IMR-90 (cell line): ENCODE data around the gene NPBWR2. TPM values are rescaled to one million over a fixed set of nuclear protein-coding genes. Genes with fewer than 3 reads are reported as not detected.

Experiments
- ATAC-seq: fragments of 200-7000 bp; cut with Tn5 transposase; 2 replicates; pipeline ENCODE4 v1.9.1; 2020; ENCODE audit warnings: low read depth, mild to moderate bottlenecking, moderate library complexity
- BruUV-seq: library from RNA; stranded (reverse); fragments of 400-500 nt; replicated peaks from 2 replicates; lab custom pipeline; 2021; lab: Mats Ljungman, UMichigan
- CTCF ChIA-PET: fragments of 300-600 bp; formaldehyde crosslinking; extraction: SDS; loops from one replicate; lab custom pipeline; 2021; ENCODE audit warnings: antibody characterized with exemption; lab: Yijun Ruan, JAX
- POLR2A ChIA-PET: fragments of 300-600 bp; sonication (Branson Sonifier 250); formaldehyde crosslinking; loops from one replicate; lab custom pipeline; 2022; ENCODE audit warnings: antibody characterized with exemption; ENCODE audit not compliant: unreplicated experiment; lab: Charles Lee
- DNase-seq: peaks from one replicate; pipeline ENCODE4 v3.0.0; 2013
- H2AFZ ChIP-seq: replicated peaks from 2 replicates; pipeline ENCODE3; 2013; ENCODE audit warnings: low read length, mild to moderate bottlenecking; ENCODE audit not compliant: poor library complexity
- H2AK5ac ChIP-seq: 2 replicates; pipeline ENCODE4 v1.6.1; 2013; ENCODE audit warnings: low read depth, low read length, inconsistent platforms
- H2AK9ac ChIP-seq: replicated peaks from 2 replicates; pipeline ENCODE3; 2013; ENCODE audit warnings: mild to moderate bottlenecking, low read depth, low read length, moderate library complexity; ENCODE audit not compliant: poor library complexity
- H2BK120ac ChIP-seq: 2 replicates; pipeline ENCODE4 v1.6.1; 2013; ENCODE audit warnings: low read depth, low read length, inconsistent platforms
- H2BK15ac ChIP-seq: 3 replicates; pipeline ENCODE4 v1.6.1; 2013; ENCODE audit warnings: low read depth, low read length, inconsistent platforms
- H2BK20ac ChIP-seq: 2 replicates; pipeline ENCODE4 v1.6.1; 2013; ENCODE audit warnings: low read depth, mild to moderate bottlenecking, inconsistent platforms, low read length, moderate library complexity
- H2BK5ac ChIP-seq: 2 replicates; pipeline ENCODE4 v1.6.1; 2013; ENCODE audit warnings: mild to moderate bottlenecking, low read depth, low read length, inconsistent platforms; ENCODE audit not compliant: poor library complexity, severe bottlenecking
- H3K14ac ChIP-seq: replicated peaks from 2 replicates; pipeline ENCODE4 v1.6.1; 2013; ENCODE audit warnings: low read depth, low read length, inconsistent platforms
- H3K18ac ChIP-seq: 2 replicates; pipeline ENCODE4 v1.6.1; 2013; ENCODE audit warnings: low read depth, low read length, control low read depth
- H3K23ac ChIP-seq: 2 replicates; pipeline ENCODE4 v1.6.1; 2013; ENCODE audit warnings: low read depth, low read length, inconsistent platforms
- H3K27ac ChIP-seq: 2 replicates; pipeline ENCODE4 v1.5.1; 2013; ENCODE audit warnings: mild to moderate bottlenecking, control low read depth, low read length; ENCODE audit not compliant: insufficient read depth
- H3K27me3 ChIP-seq: 2 replicates; pipeline ENCODE4 v1.6.1; 2013; ENCODE audit warnings: low read length; ENCODE audit not compliant: control insufficient read depth, insufficient read depth
- H3K36me3 ChIP-seq: 2 replicates; pipeline ENCODE4 v1.6.1; 2013; ENCODE audit warnings: low read length, mixed read lengths; ENCODE audit not compliant: control insufficient read depth, insufficient read depth
- H3K4ac ChIP-seq: 2 replicates; pipeline ENCODE4 v1.6.1; 2013; ENCODE audit warnings: low read depth, low read length, inconsistent platforms
- H3K4me1 ChIP-seq: 2 replicates; pipeline ENCODE4 v1.6.1; 2013; ENCODE audit warnings: low read length, mixed read lengths; ENCODE audit not compliant: control insufficient read depth, insufficient read depth
- H3K4me2 ChIP-seq: 2 replicates; pipeline ENCODE4 v1.6.1; 2013; ENCODE audit warnings: low read depth, mild to moderate bottlenecking, control low read depth, low read length, moderate library complexity
- H3K4me3 ChIP-seq: 2 replicates; pipeline ENCODE4 v1.5.1; 2013; ENCODE audit warnings: low read depth, mild to moderate bottlenecking, control low read depth, low read length, moderate library complexity; ENCODE audit not compliant: insufficient read depth
- H3K56ac ChIP-seq: 2 replicates; pipeline ENCODE4 v1.6.1; 2013; ENCODE audit warnings: low read length, inconsistent platforms; ENCODE audit not compliant: insufficient read depth; ENCODE audit errors: extremely low read depth
- H3K79me1 ChIP-seq, 2 experiments: 2 replicates each; pipeline ENCODE4 v1.6.1; 2013; ENCODE audit warnings: low read length in 2 of 2, inconsistent platforms in 1 of 2, low read depth in 1 of 2
- H3K9ac ChIP-seq: 2 replicates; pipeline ENCODE4 v1.6.1; 2013; ENCODE audit warnings: low read depth, low read length, control low read depth
- H3K9me1 ChIP-seq: 2 replicates; pipeline ENCODE4 v1.6.1; 2013; ENCODE audit warnings: low read length, inconsistent platforms; ENCODE audit not compliant: insufficient read depth
- H3K9me3 ChIP-seq: 2 replicates; pipeline ENCODE4 v1.6.1; 2013; ENCODE audit warnings: low read length; ENCODE audit not compliant: control insufficient read depth, insufficient read depth
- H4K20me1 ChIP-seq: 2 replicates; pipeline ENCODE4 v1.6.1; 2013; ENCODE audit warnings: low read length, inconsistent platforms; ENCODE audit not compliant: insufficient read depth
- H4K5ac ChIP-seq: 2 replicates; pipeline ENCODE4 v1.6.1; 2013; ENCODE audit warnings: mild to moderate bottlenecking, low read depth, low read length, control low read depth
- H4K8ac ChIP-seq, 2 experiments: 2 replicates each; pipeline ENCODE4 v1.6.1; 2013; ENCODE audit warnings: low read depth in 2 of 2, low read length in 2 of 2, control low read depth in 1 of 2, inconsistent platforms in 1 of 2
- H4K91ac ChIP-seq: 2 replicates; pipeline ENCODE4 v1.6.1; 2013; ENCODE audit warnings: low read depth, low read length, inconsistent platforms; ENCODE audit not compliant: insufficient read depth
- BHLHE40 ChIP-seq: fragments of 150-350 bp; IDR thresholded peaks from 2 replicates; pipeline ENCODE4 v1.6.1; 2016; ENCODE audit warnings: mild to moderate bottlenecking, low read depth, low read length
- CEBPB ChIP-seq: IDR thresholded peaks from 2 replicates; pipeline ENCODE4 v1.6.1; 2012; ENCODE audit warnings: low read depth, low read length, improper control_type of control experiment
- CHD1 ChIP-seq: IDR thresholded peaks from 2 replicates; pipeline ENCODE4 v1.6.1; 2012; ENCODE audit warnings: low read depth, low read length, improper control_type of control experiment
- CTCF ChIP-seq: conservative IDR thresholded peaks from 2 replicates; pipeline ENCODE4 v1.5.1; 2012; ENCODE audit warnings: mild to moderate bottlenecking, low read depth, low read length, improper control_type of control experiment
- ELK1 ChIP-seq: fragments of 150-350 bp; IDR thresholded peaks from 2 replicates; pipeline ENCODE4 v1.6.1; 2016; ENCODE audit warnings: low read depth, mild to moderate bottlenecking, low read length, moderate library complexity, borderline replicate concordance
- FOS ChIP-seq: fragments of 150-350 bp; IDR thresholded peaks from 2 replicates; pipeline ENCODE4 v1.6.1; 2016; ENCODE audit warnings: low read depth, low read length
- MAFK ChIP-seq: IDR thresholded peaks from 2 replicates; pipeline ENCODE4 v1.6.1; 2012; ENCODE audit warnings: low read depth, low read length, improper control_type of control experiment
- MAZ ChIP-seq: IDR thresholded peaks from 2 replicates; pipeline ENCODE4 v1.6.1; 2012; ENCODE audit warnings: low read depth, mild to moderate bottlenecking, low read length, improper control_type of control experiment, moderate library complexity, borderline replicate concordance
- MXI1 ChIP-seq: IDR thresholded peaks from 2 replicates; pipeline ENCODE4 v1.6.1; 2012; ENCODE audit warnings: low read depth, mild to moderate bottlenecking, low read length, moderate library complexity, borderline replicate concordance
- NFE2L2 ChIP-seq: fragments of 150-350 bp; IDR thresholded peaks from 2 replicates; pipeline ENCODE4 v1.6.1; 2016; ENCODE audit warnings: low read depth, mild to moderate bottlenecking, low read length
- POLR2A ChIP-seq: IDR thresholded peaks from 2 replicates; pipeline ENCODE4 v1.6.1; 2012; ENCODE audit warnings: mild to moderate bottlenecking, low read depth, low read length
- RAD21 ChIP-seq: IDR thresholded peaks from 2 replicates; pipeline ENCODE4 v1.6.1; 2012; ENCODE audit warnings: low read length, improper control_type of control experiment
- RCOR1 ChIP-seq: IDR thresholded peaks from 2 replicates; pipeline ENCODE4 v1.6.1; 2012; ENCODE audit warnings: mild to moderate bottlenecking, low read length, improper control_type of control experiment; ENCODE audit not compliant: insufficient replicate concordance
- RFX5 ChIP-seq: IDR thresholded peaks from 2 replicates; pipeline ENCODE4 v1.8.0; 2012; ENCODE audit warnings: low read depth, mild to moderate bottlenecking, low read length, moderate library complexity
- SMC3 ChIP-seq: fragments of 150-350 bp; IDR thresholded peaks from 2 replicates; pipeline ENCODE4 v1.6.1; 2016; ENCODE audit warnings: low read depth, mild to moderate bottlenecking, antibody characterized with exemption, low read length, moderate library complexity
- USF2 ChIP-seq: fragments of 150-350 bp; IDR thresholded peaks from 2 replicates; pipeline ENCODE4 v1.6.1; 2017; ENCODE audit warnings: mild to moderate bottlenecking, antibody characterized with exemption, low read length, low read depth
- WGBS, 2 experiments: methylation state at CpG; one replicate each; pipeline versions ENCODE4 v1.1.5 to v1.1.7; 2013; ENCODE audit warnings: missing lambda C conversion rate in 2 of 2; ENCODE audit not compliant: insufficient read length in 1 of 2; ENCODE audit errors: extremely low coverage in 2 of 2; 5-methylcytosine and 5-hydroxymethylcytosine counted together
- dilution Hi-C: fragments of 300-500 bp; cut with HindIII; formaldehyde crosslinking; loops from one replicate; pipeline ENCODE4 v1.14.3; 2018; ENCODE audit warnings: low sequenced_read_pairs; ENCODE audit not compliant: unreplicated experiment
- in situ Hi-C: fragments of 300-500 bp; cut with MboI; formaldehyde crosslinking; loops from 3 replicates; pipeline ENCODE4 v1.14.3; 2019; ENCODE audit warnings: low sequenced_read_pairs, inconsistent platforms, mixed read lengths
- intact Hi-C: fragments of 100-400 bp; cut with micrococcal nuclease; formaldehyde crosslinking; loops from 2 replicates; pipeline ENCODE4 v1.10.0; 2022
- polyA plus RNA-seq, 3 experiments: library from polyadenylated mRNA; depleted of rRNA; stranded (reverse); fragments of >200 nt; gene quantifications; 2 replicates each; pipeline ENCODE4 v1.2.3, GENCODE V29; 2012; ENCODE audit warnings: low replicate concordance in 1 of 3
- total RNA-seq: library from RNA; depleted of rRNA; stranded (reverse); fragments of >200 nt; gene quantifications from 2 replicates; pipeline ENCODE4 v1.2.3, GENCODE V29; 2012

NPBWR2 gene
- total and polyA plus RNA-seq, 2 of the 4 experiments (the other 2 are of a cell fraction) = not detected

GRCh38 chr20:64084685-64085152, 22.6 kb downstream of the NPBWR2 start:
- Histone ChIP-seq H2BK120ac (no peak overlapping the region), H3K4me1 (peaks cover 6% of the 10 kb centered on the region; the same call in 1 of the 2 replicates), H3K18ac (no peak overlapping the region), H2BK5ac (no peak overlapping the region), H3K4me3 (no peak overlapping the region), H2AFZ (no peak overlapping the region), H4K5ac (no peak overlapping the region), H3K4me2 (no peak overlapping the region), H3K27ac (no peak overlapping the region), H3K9ac (no peak overlapping the region), H4K8ac (no peak overlapping the region), H3K14ac (no peak overlapping the region), H2BK15ac (no peak overlapping the region), H3K36me3 (no peaks in the 10 kb centered on the region), H3K79me1 (no peaks in the 10 kb centered on the region), H4K20me1 (peaks cover 15% of the 10 kb centered on the region), H3K23ac (no peak overlapping the region), H2BK20ac (no peak overlapping the region), H3K4ac (no peak overlapping the region), H3K56ac (no peak overlapping the region), H3K9me3 (peaks cover 8% of the 10 kb centered on the region; the same call in 1 of the 2 replicates), H2AK5ac (no peak overlapping the region), H4K91ac (no peak overlapping the region), H2AK9ac (no peak overlapping the region), H3K27me3 (peaks cover 55% of the 10 kb centered on the region), H3K9me1 (no peaks in the 10 kb centered on the region)
- CTCF ChIA-PET = interaction anchor here (1.3 kb wide), 1 partner anchor 27 kb away, joined by 4 read pairs; no protein-coding TSS in a partner anchor
- POLR2A ChIA-PET = no interaction called here
- dilution Hi-C loops (no loop called here), in situ Hi-C loops (no loop called here), intact Hi-C loops (no loop called here)
- WGBS, 2 experiments = 0% methylated on average over 1 of the region's 23 CpGs; no CpG with 5 or more reads in 1 of the 2 experiments
- ATAC-seq (no peak), DNase-seq (no peak)
- no TSS peak for BruUV-seq
- TF ChIP-seq CEBPB (no peak), MAZ (no peak), ELK1 (no peak), FOS (no peak), CHD1 (no peak), MXI1 (no peak), MAFK (no peak), RCOR1 (no peak), BHLHE40 (no peak), CTCF (no peak), SMC3 (no peak), RFX5 (no peak), USF2 (no peak), NFE2L2 (no peak), RAD21 (no peak), POLR2A (no peak)
